ENCODE results near the gene MATR3. TPM values are rescaled to one million over a fixed set of nuclear protein-coding genes. Genes with fewer than 3 reads are reported as not detected.

The MATR3 gene
- total and polyA plus RNA-seq, 2 donors (not counting 1 experiment from before 2014, with no cell fraction given): 175 to 183 TPM

GRCh38 chr5:139296862-139297326 lies 3.4 kb downstream of the MATR3 start:
- peak overlapping the region; percentile 18 for H3K4me2 ChIP-seq (ENCODE audit: extremely low read depth, insufficient read depth, low read length)
- no peak overlapping the region for H3K27ac ChIP-seq (ENCODE audit: insufficient read depth, low read length)
- TF ChIP-seq CTCF (conservative IDR thresholded peaks at IDR 0.05 in 1 of 2, IDR thresholded peaks at IDR 0.05 in 1 of 2; ENCODE audit: low read depth in 1 of 2, low read length in 2 of 2) (no peak), EZH2 (IDR thresholded peaks at IDR 0.05; ENCODE audit: low read length, missing control alignments) (no peak)
- H3K27me3 ChIP-seq (ENCODE audit: control insufficient read depth, insufficient read depth, low read length): no peaks in the 10 kb centered on the region
- no peak for DNase-seq (ENCODE audit: low read depth in 2 of 2)
- H3K79me2 ChIP-seq (ENCODE audit: control insufficient read depth, insufficient read depth, low read length): peaks cover 86% of the 10 kb centered on the region
- no peaks in the 10 kb centered on the region for H3K36me3 ChIP-seq (ENCODE audit: control insufficient read depth, insufficient read depth, low read length)
- no peak overlapping the region for H3K9ac ChIP-seq (ENCODE audit: insufficient read depth, low read length)
- H3K4me1 ChIP-seq (ENCODE audit: control insufficient read depth, extremely low read depth, insufficient read depth, low read length): peaks cover 5% of the 10 kb centered on the region
- peaks cover 16% of the 10 kb centered on the region for H4K20me1 ChIP-seq (ENCODE audit: control insufficient read depth, extremely low read depth, insufficient read depth, low read length)
- H3K4me3 ChIP-seq (replicated peaks in 1 of 4; ENCODE audit: control extremely low read depth in 1 of 4, insufficient read depth in 1 of 4, low read depth in 3 of 4, low read length in 4 of 4): peak overlapping the region in 1 of 4 experiments; percentile 91
- H2AFZ ChIP-seq (ENCODE audit: low read length): no peak overlapping the region
- H3K9me3 ChIP-seq (ENCODE audit: control insufficient read depth, insufficient read depth, low read depth, low read length): no peaks in the 10 kb centered on the region

GRCh38 chr5:139297439-139298133 lies 4.0 kb downstream of the MATR3 start:
- Histone ChIP-seq H3K4me3 (replicated peaks in 1 of 4; ENCODE audit: control extremely low read depth in 1 of 4, insufficient read depth in 1 of 4, low read depth in 3 of 4, low read length in 4 of 4) (no peak overlapping the region), H3K4me1 (ENCODE audit: control insufficient read depth, extremely low read depth, insufficient read depth, low read length) (peaks cover 5% of the 10 kb centered on the region), H3K9me3 (ENCODE audit: control insufficient read depth, insufficient read depth, low read depth, low read length) (no peaks in the 10 kb centered on the region), H3K27me3 (ENCODE audit: control insufficient read depth, insufficient read depth, low read length) (no peaks in the 10 kb centered on the region), H3K36me3 (ENCODE audit: control insufficient read depth, insufficient read depth, low read length) (no peaks in the 10 kb centered on the region), H3K27ac (ENCODE audit: insufficient read depth, low read length) (no peak overlapping the region), H3K79me2 (ENCODE audit: control insufficient read depth, insufficient read depth, low read length) (peaks cover 93% of the 10 kb centered on the region), H4K20me1 (ENCODE audit: control insufficient read depth, extremely low read depth, insufficient read depth, low read length) (peaks cover 16% of the 10 kb centered on the region), H3K9ac (ENCODE audit: insufficient read depth, low read length) (no peak overlapping the region), H2AFZ (ENCODE audit: low read length) (no peak overlapping the region), H3K4me2 (ENCODE audit: extremely low read depth, insufficient read depth, low read length) (peak overlapping the region; percentile 18)
- no peak for TF ChIP-seq CTCF (conservative IDR thresholded peaks at IDR 0.05 in 1 of 2, IDR thresholded peaks at IDR 0.05 in 1 of 2; ENCODE audit: low read depth in 1 of 2, low read length in 2 of 2)
- TF ChIP-seq EZH2 (IDR thresholded peaks at IDR 0.05; ENCODE audit: low read length, missing control alignments): no peak
- DNase-seq (ENCODE audit: low read depth in 2 of 2): no peak

- DNase-seq (ENCODE audit: low read depth in 2 of 2): no peak
- H3K9ac ChIP-seq (ENCODE audit: insufficient read depth, low read length): no peak overlapping the region
- H3K9me3 ChIP-seq (ENCODE audit: control insufficient read depth, insufficient read depth, low read depth, low read length): no peaks in the 10 kb centered on the region
- no peak for TF ChIP-seq EZH2 (IDR thresholded peaks at IDR 0.05; ENCODE audit: low read length, missing control alignments)
- H3K27ac ChIP-seq (ENCODE audit: insufficient read depth, low read length): no peak overlapping the region
- no peak overlapping the region for H2AFZ ChIP-seq (ENCODE audit: low read length)
- H3K4me1 ChIP-seq (ENCODE audit: control insufficient read depth, extremely low read depth, insufficient read depth, low read length): peaks cover 5% of the 10 kb centered on the region
- no peaks in the 10 kb centered on the region for H3K36me3 ChIP-seq (ENCODE audit: control insufficient read depth, insufficient read depth, low read length)
- H3K4me2 ChIP-seq (ENCODE audit: extremely low read depth, insufficient read depth, low read length): no peak overlapping the region
- H4K20me1 ChIP-seq (ENCODE audit: control insufficient read depth, extremely low read depth, insufficient read depth, low read length): peaks cover 16% of the 10 kb centered on the region
- H3K79me2 ChIP-seq (ENCODE audit: control insufficient read depth, insufficient read depth, low read length): peaks cover 98% of the 10 kb centered on the region
- no peaks in the 10 kb centered on the region for H3K27me3 ChIP-seq (ENCODE audit: control insufficient read depth, insufficient read depth, low read length)
- H3K4me3 ChIP-seq (replicated peaks in 1 of 4; ENCODE audit: control extremely low read depth in 1 of 4, insufficient read depth in 1 of 4, low read depth in 3 of 4, low read length in 4 of 4): no peak overlapping the region
Measured at GRCh38 chr5:139298242-139298641, 4.7 kb downstream of the MATR3 start.

Measured in fibroblast of lung (primary cell).